Measurements from ENCODE around the gene ASPHD2. TPM values are rescaled to one million over a fixed set of nuclear protein-coding genes. Genes with fewer than 3 reads are reported as not detected.

ASPHD2 gene
- total RNA-seq, 1 donor from 2014 or later, result 10.6 TPM

GRCh38 chr22:26439559-26439958 is 10.5 kb downstream of the ASPHD2 start:
- no peaks in the 10 kb centered on the region for H3K36me3 ChIP-seq (ENCODE audit: control insufficient read depth, insufficient read depth, low read length)
- no peak for TF ChIP-seq CTCF (IDR thresholded peaks at IDR 0.05; ENCODE audit: insufficient read depth, low read length, poor library complexity, severe bottlenecking)
- no peaks in the 10 kb centered on the region for H3K27me3 ChIP-seq (ENCODE audit: control insufficient read depth, insufficient read depth, low read length)
- no peak for DNase-seq (ENCODE audit: low read depth)
- no peak overlapping the region for H3K4me3 ChIP-seq (ENCODE audit: low read depth, low read length)

DNA sequence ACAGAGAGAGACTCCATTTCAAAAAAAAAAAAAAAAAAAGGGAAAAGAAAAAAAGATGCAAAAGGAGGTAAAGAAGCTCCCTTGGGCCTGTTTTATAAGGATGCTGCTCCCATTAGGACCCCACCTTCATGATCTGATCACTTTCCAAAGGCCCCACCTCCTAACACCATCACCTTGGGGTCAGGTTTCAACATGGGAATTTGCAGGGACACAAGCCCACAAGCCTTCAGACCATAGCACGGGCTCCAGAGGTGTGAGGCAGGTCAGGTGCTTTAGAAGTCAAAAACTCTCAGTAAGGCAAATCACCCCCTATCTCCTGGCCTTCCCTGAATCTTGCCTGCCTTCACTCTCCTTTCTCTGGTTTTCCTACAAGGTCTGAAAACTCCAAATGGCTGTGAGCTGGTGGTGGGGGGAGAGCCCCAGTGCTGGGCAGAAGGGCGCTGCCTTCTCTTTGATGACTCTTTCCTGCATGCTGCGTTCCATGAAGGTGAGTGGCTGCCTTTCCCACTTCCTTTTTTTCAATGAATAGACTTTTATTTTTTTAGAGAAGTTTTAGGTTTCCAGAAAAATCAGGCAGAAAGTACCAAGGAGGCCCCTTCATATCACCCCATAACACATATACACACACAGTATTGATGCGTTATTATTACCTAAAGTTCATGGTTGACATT is 13.2 kb downstream of the ASPHD2 start:
- no peak overlapping the region for H3K4me3 ChIP-seq (ENCODE audit: low read depth, low read length)
- no peak for DNase-seq (ENCODE audit: low read depth)
- H3K27me3 ChIP-seq (ENCODE audit: control insufficient read depth, insufficient read depth, low read length), result no peaks in the 10 kb centered on the region

GRCh38 chr22:26443901-26444690 is 15.0 kb downstream of the ASPHD2 start:
- DNase-seq (ENCODE audit: low read depth), result no peak

More for the DNA sequence above, 13.2 kb downstream of the ASPHD2 start:
- H3K36me3 ChIP-seq (ENCODE audit: control insufficient read depth, insufficient read depth, low read length), result no peaks in the 10 kb centered on the region
- no peak for TF ChIP-seq CTCF (IDR thresholded peaks at IDR 0.05; ENCODE audit: insufficient read depth, low read length, poor library complexity, severe bottlenecking)

DNA sequence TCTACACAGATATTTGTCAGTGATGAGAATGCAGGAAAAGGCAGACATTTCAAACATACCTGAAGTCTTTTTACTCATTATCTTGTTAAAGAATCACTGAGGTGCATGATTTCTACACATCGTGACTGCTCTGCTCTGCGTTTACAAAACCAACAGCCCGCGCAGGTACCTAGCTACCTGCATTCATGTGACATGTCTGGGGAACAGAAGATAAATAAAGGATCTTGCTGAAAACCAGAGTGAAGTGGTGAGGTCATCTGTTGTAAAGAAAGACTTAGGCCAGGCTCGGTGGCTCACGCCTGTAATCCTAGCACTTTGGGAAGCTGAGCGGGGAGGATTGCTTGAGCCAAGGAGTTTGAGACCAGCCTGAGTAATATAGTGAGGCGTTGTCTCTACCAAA is 15.7 kb downstream of the ASPHD2 start:
- no peak for DNase-seq (ENCODE audit: low read depth)

More at GRCh38 chr22:26443901-26444690, 15.0 kb downstream of the ASPHD2 start:
- Histone ChIP-seq H3K4me3 (ENCODE audit: low read depth, low read length) (no peak overlapping the region), H3K27me3 (ENCODE audit: control insufficient read depth, insufficient read depth, low read length) (no peaks in the 10 kb centered on the region), H3K36me3 (ENCODE audit: control insufficient read depth, insufficient read depth, low read length) (no peaks in the 10 kb centered on the region)
- TF ChIP-seq CTCF (IDR thresholded peaks at IDR 0.05; ENCODE audit: insufficient read depth, low read length, poor library complexity, severe bottlenecking), result no peak

GRCh38 chr22:26445577-26446275 is 16.7 kb downstream of the ASPHD2 start:
- Histone ChIP-seq H3K36me3 (ENCODE audit: control insufficient read depth, insufficient read depth, low read length) (no peaks in the 10 kb centered on the region), H3K4me3 (ENCODE audit: low read depth, low read length) (no peak overlapping the region), H3K27me3 (ENCODE audit: control insufficient read depth, insufficient read depth, low read length) (no peaks in the 10 kb centered on the region)
- no peak for DNase-seq (ENCODE audit: low read depth)
- no peak for TF ChIP-seq CTCF (IDR thresholded peaks at IDR 0.05; ENCODE audit: insufficient read depth, low read length, poor library complexity, severe bottlenecking)

More for the DNA sequence above, 15.7 kb downstream of the ASPHD2 start:
- no peak for TF ChIP-seq CTCF (IDR thresholded peaks at IDR 0.05; ENCODE audit: insufficient read depth, low read length, poor library complexity, severe bottlenecking)
- Histone ChIP-seq H3K36me3 (ENCODE audit: control insufficient read depth, insufficient read depth, low read length) (no peaks in the 10 kb centered on the region), H3K4me3 (ENCODE audit: low read depth, low read length) (no peak overlapping the region), H3K27me3 (ENCODE audit: control insufficient read depth, insufficient read depth, low read length) (no peaks in the 10 kb centered on the region)
